Endothelial cell of umbilical vein (primary cell): ENCODE measurements around the gene KCNQ5. TPM values are rescaled to one million over a fixed set of nuclear protein-coding genes. Genes with fewer than 3 reads are reported as not detected.

Experiments
- BruUV-seq: library from RNA; stranded (reverse); fragments of 400-500 nt; replicated peaks from 2 replicates; lab custom pipeline; 2021; lab: Mats Ljungman, UMichigan
- CTCF ChIA-PET: fragments of 300-600, 350-600 bp; sonication (Branson Sonifier 250); formaldehyde crosslinking; loops from one replicate; lab custom pipeline; 2021; ENCODE audit warnings: antibody characterized with exemption, inconsistent platforms; lab: Charles Lee
- POLR2A ChIA-PET: fragments of 300-600, 350-600 bp; sonication (Branson Sonifier 250); formaldehyde crosslinking; loops from one replicate; lab custom pipeline; 2021; ENCODE audit warnings: antibody characterized with exemption, inconsistent platforms; lab: Charles Lee
- DNase-seq: peaks from one replicate; pipeline ENCODE4 v3.0.0-alpha.2; 2011; ENCODE audit warnings: low read depth, low spot score
- FAIRE-seq: peaks from 2 replicates; lab custom pipeline; 2011; peaks lifted over from hg19 to GRCh38; lab: Jason Lieb, UNC
- H2AFZ ChIP-seq: 2 replicates; pipeline ENCODE4 v1.6.0; 2012; ENCODE audit warnings: low read depth, low read length, control low read depth, inconsistent platforms
- H3K27ac ChIP-seq: 2 replicates; pipeline ENCODE4 v1.5.1; 2011; ENCODE audit warnings: low read depth, mild to moderate bottlenecking, control low read depth, low read length, moderate library complexity; ENCODE audit not compliant: insufficient read depth
- H3K27me3 ChIP-seq, 2 experiments: 2 replicates each; pipeline versions ENCODE4 v1.6.0 to v1.6.1; 2011; ENCODE audit warnings: low read length in 2 of 2, mixed read lengths in 1 of 2; ENCODE audit not compliant: control insufficient read depth in 2 of 2, insufficient read depth in 2 of 2
- H3K36me3 ChIP-seq, 2 experiments: 2 replicates in 1 of 2; 3 replicates in 1 of 2; pipeline ENCODE4 v1.5.1; 2011; ENCODE audit warnings: low read length in 2 of 2, mild to moderate bottlenecking in 1 of 2, moderate library complexity in 1 of 2; ENCODE audit not compliant: control insufficient read depth in 2 of 2, insufficient read depth in 2 of 2; ENCODE audit errors: extremely low read depth in 1 of 2
- H3K4me1 ChIP-seq: 3 replicates; pipeline ENCODE4 v1.5.1; 2011; ENCODE audit warnings: mild to moderate bottlenecking, low read length; ENCODE audit not compliant: control insufficient read depth, insufficient read depth; ENCODE audit errors: extremely low read depth
- H3K4me2 ChIP-seq: 2 replicates; pipeline ENCODE4 v1.6.1; 2011; ENCODE audit warnings: low read length, control low read depth, mixed read lengths; ENCODE audit not compliant: insufficient read depth
- H3K4me3 ChIP-seq, 3 experiments: fragments of 200-600 bp in 1 of 3; sonication (generic), shearing (Covaris generic) in 1 of 3; replicated peaks in 1 of 3; 2 replicates each; pipeline ENCODE4 v1.5.1; 2011 to 2016; ENCODE audit warnings: control low read depth in 3 of 3, low read length in 3 of 3, mild to moderate bottlenecking in 2 of 3, inconsistent platforms in 1 of 3, low read depth in 1 of 3, moderate library complexity in 1 of 3; ENCODE audit not compliant: insufficient read depth in 1 of 3
- H3K79me2 ChIP-seq: 2 replicates; pipeline ENCODE4 v1.6.0; 2012; ENCODE audit warnings: low read length, inconsistent platforms; ENCODE audit not compliant: control insufficient read depth, insufficient read depth
- H3K9ac ChIP-seq: replicated peaks from 2 replicates; pipeline ENCODE3; 2011; ENCODE audit warnings: low read length, control low read depth; ENCODE audit not compliant: insufficient read depth; ENCODE audit errors: extremely low read depth
- H3K9me1 ChIP-seq: replicated peaks from 3 replicates; pipeline ENCODE4 v1.6.0; 2011; ENCODE audit warnings: mild to moderate bottlenecking, low read length; ENCODE audit not compliant: control insufficient read depth, insufficient read depth; ENCODE audit errors: extremely low read depth
- H3K9me3 ChIP-seq: replicated peaks from 2 replicates; pipeline ENCODE4 v1.5.1; 2012; ENCODE audit warnings: low read length, inconsistent platforms; ENCODE audit not compliant: control insufficient read depth, insufficient read depth
- H4K20me1 ChIP-seq: replicated peaks from 2 replicates; pipeline ENCODE3; 2011; ENCODE audit warnings: mild to moderate bottlenecking, low read length; ENCODE audit not compliant: control insufficient read depth, insufficient read depth; ENCODE audit errors: extremely low read depth
- EZH2 ChIP-seq: IDR thresholded peaks from 2 replicates; pipeline ENCODE4 v1.6.1; 2012; ENCODE audit warnings: borderline replicate concordance, low read depth, mild to moderate bottlenecking, moderate library complexity, low read length, inconsistent platforms; ENCODE audit not compliant: severe bottlenecking
- FOS ChIP-seq: IDR thresholded peaks from 2 replicates; pipeline ENCODE4 v1.6.1; 2011; ENCODE audit warnings: mild to moderate bottlenecking, low read length, moderate library complexity, borderline replicate concordance; ENCODE audit not compliant: insufficient read depth
- GATA2 ChIP-seq: IDR thresholded peaks from 2 replicates; pipeline ENCODE4 v1.7.0; 2011; ENCODE audit warnings: low read depth, mild to moderate bottlenecking, moderate library complexity, mixed read lengths, low read length; ENCODE audit not compliant: insufficient read length, insufficient read depth
- JUN ChIP-seq: IDR thresholded peaks from 2 replicates; pipeline ENCODE4 v1.6.1; 2011; ENCODE audit warnings: borderline replicate concordance, low read depth; ENCODE audit not compliant: insufficient read length, insufficient read depth
- MYC ChIP-seq: IDR thresholded peaks from one replicate; pipeline ENCODE4 v1.6.1; 2011; ENCODE audit warnings: mild to moderate bottlenecking, low read depth, low read length
- POLR2A ChIP-seq: IDR thresholded peaks from 2 replicates; pipeline ENCODE4 v1.6.1; 2012; ENCODE audit warnings: low read depth, mild to moderate bottlenecking, control low read depth, low read length
- POLR2AphosphoS5 ChIP-seq: IDR thresholded peaks from 2 replicates; pipeline ENCODE4 v1.6.1; 2012; ENCODE audit warnings: low read depth, mild to moderate bottlenecking, control low read depth, low read length, moderate library complexity; ENCODE audit not compliant: insufficient read depth
- dilution Hi-C: fragments of 300-500 bp; cut with MboI; formaldehyde crosslinking; loops from one replicate; pipeline ENCODE4 v1.15.0; 2019; ENCODE audit warnings: low sequenced_read_pairs; ENCODE audit not compliant: extremely low pct_ligation_motif_present
- intact Hi-C: fragments of 100-400 bp; cut with micrococcal nuclease; formaldehyde crosslinking; loops from one replicate; pipeline ENCODE4 v1.10.0; 2022
- polyA plus RNA-seq, 4 experiments: library from polyadenylated mRNA; depleted of rRNA in 3 of 4; stranded (reverse) in 3 of 4; unstranded in 1 of 4; fragments of >200 nt; gene quantifications; 2 replicates each; pipeline versions ENCODE4 v1.2.1 to v1.2.3, GENCODE V29; 2011 to 2012; ENCODE audit warnings: missing spikeins in 1 of 4
- total RNA-seq: library from RNA; stranded (reverse); gene quantifications from 2 replicates; pipeline ENCODE4 v1.2.3, GENCODE V29; 2021
- TF ChIP-seq, protein P1 (sequence below), 2 donors: IDR thresholded peaks; 1 replicate in 1 of 2; 2 replicates in 1 of 2; pipeline ENCODE4 v1.5.1; 2011; ENCODE audit warnings: low read length in 2 of 2, mild to moderate bottlenecking in 2 of 2, moderate library complexity in 2 of 2, control low read depth in 1 of 2, inconsistent platforms in 1 of 2, low read depth in 1 of 2; ENCODE audit not compliant: insufficient read depth in 1 of 2; ENCODE audit errors: extremely low read depth in 1 of 2
- TF ChIP-seq, protein P2 (sequence below): IDR thresholded peaks from 2 replicates; pipeline ENCODE4 v1.6.1; 2011; ENCODE audit not compliant: insufficient read depth, insufficient read length

The KCNQ5 gene
- total and polyA plus RNA-seq, 2 donors (not counting 3 experiments of a cell fraction or from before 2014, with no cell fraction given): 0.22 TPM; not detected in 1

GRCh38 chr6:72939004-72939403 lies 317.1 kb downstream of the KCNQ5 start:
- H2AFZ ChIP-seq: no peak overlapping the region
- no peaks in the 10 kb centered on the region for H3K36me3 ChIP-seq
- dilution Hi-C loops (no loop called here), intact Hi-C loops (no loop called here)
- no peak overlapping the region for H3K4me2 ChIP-seq
- no peak for FAIRE-seq
- H3K9me3 ChIP-seq: no peaks in the 10 kb centered on the region
- no peaks in the 10 kb centered on the region for H3K4me1 ChIP-seq
- no peaks in the 10 kb centered on the region for H4K20me1 ChIP-seq
- TF ChIP-seq, protein P1, sequence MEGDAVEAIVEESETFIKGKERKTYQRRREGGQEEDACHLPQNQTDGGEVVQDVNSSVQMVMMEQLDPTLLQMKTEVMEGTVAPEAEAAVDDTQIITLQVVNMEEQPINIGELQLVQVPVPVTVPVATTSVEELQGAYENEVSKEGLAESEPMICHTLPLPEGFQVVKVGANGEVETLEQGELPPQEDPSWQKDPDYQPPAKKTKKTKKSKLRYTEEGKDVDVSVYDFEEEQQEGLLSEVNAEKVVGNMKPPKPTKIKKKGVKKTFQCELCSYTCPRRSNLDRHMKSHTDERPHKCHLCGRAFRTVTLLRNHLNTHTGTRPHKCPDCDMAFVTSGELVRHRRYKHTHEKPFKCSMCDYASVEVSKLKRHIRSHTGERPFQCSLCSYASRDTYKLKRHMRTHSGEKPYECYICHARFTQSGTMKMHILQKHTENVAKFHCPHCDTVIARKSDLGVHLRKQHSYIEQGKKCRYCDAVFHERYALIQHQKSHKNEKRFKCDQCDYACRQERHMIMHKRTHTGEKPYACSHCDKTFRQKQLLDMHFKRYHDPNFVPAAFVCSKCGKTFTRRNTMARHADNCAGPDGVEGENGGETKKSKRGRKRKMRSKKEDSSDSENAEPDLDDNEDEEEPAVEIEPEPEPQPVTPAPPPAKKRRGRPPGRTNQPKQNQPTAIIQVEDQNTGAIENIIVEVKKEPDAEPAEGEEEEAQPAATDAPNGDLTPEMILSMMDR (IDR thresholded peaks at IDR 0.05; ENCODE audit: extremely low read depth in 1 of 2, insufficient read depth in 1 of 2, low read depth in 1 of 2, low read length in 2 of 2): no peak
- TF ChIP-seq JUN (no peak), EZH2 (no peak), POLR2AphosphoS5 (no peak), GATA2 (no peak), POLR2A (no peak), MYC (no peak), FOS (no peak)
- TF ChIP-seq, protein P2, sequence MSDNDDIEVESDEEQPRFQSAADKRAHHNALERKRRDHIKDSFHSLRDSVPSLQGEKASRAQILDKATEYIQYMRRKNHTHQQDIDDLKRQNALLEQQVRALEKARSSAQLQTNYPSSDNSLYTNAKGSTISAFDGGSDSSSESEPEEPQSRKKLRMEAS: no peak
- H3K9me1 ChIP-seq: no peaks in the 10 kb centered on the region
- no peak overlapping the region for H3K4me3 ChIP-seq
- no peaks in the 10 kb centered on the region for H3K79me2 ChIP-seq
- CTCF ChIA-PET: no interaction called here
- H3K9ac ChIP-seq: no peak overlapping the region
- H3K27me3 ChIP-seq: no peaks in the 10 kb centered on the region
- POLR2A ChIA-PET: no interaction called here
- H3K27ac ChIP-seq: no peak overlapping the region
- DNase-seq: no peak
- no TSS peak for BruUV-seq
